IPS-NIHi7 (cell line): ENCODE results near the gene PIGC.

ENCODE experiments used
- DNase-seq: peaks from one replicate; pipeline ENCODE4 v3.0.0; 2012; ENCODE audit warnings: mixed read lengths; ENCODE audit errors: extremely low spot score

The PIGC gene

GRCh38 chr1:172443666-172444453 lies at the start of gene PIGC:
Gene PIGC, minus strand, starts transcription at chr1:172444069. Its CDS starts 1,447 bp downstream, at chr1:172442622.
- DNase-seq = peak; percentile 96

- no peak for DNase-seq
Measured at GRCh38 chr1:172492421-172492820, 48.6 kb upstream of the PIGC start.

GRCh38 chr1:172489847-172490246 lies 46.0 kb upstream of the PIGC start:
- DNase-seq = no peak

- no peak for DNase-seq
Measured at GRCh38 chr1:172488393-172488792, 44.5 kb upstream of the PIGC start.

- DNase-seq = no peak
Measured at GRCh38 chr1:172487550-172487949, 43.7 kb upstream of the PIGC start.

- DNase-seq = no peak
Measured at GRCh38 chr1:172486805-172487454, 43.1 kb upstream of the PIGC start.

- no peak for DNase-seq
Measured at GRCh38 chr1:172485626-172486025, 41.8 kb upstream of the PIGC start.

GRCh38 chr1:172484252-172484651 lies 40.4 kb upstream of the PIGC start:
- DNase-seq = no peak

- DNase-seq = no peak
Measured at GRCh38 chr1:172483448-172483847, 39.6 kb upstream of the PIGC start.

- DNase-seq = no peak
Measured at GRCh38 chr1:172482044-172482443, 38.2 kb upstream of the PIGC start.

GRCh38 chr1:172480431-172480830 lies 36.6 kb upstream of the PIGC start:
- DNase-seq = no peak

GRCh38 chr1:172478485-172478884 lies 34.6 kb upstream of the PIGC start:
- no peak for DNase-seq

- no peak for DNase-seq
Measured at GRCh38 chr1:172477741-172478140, 33.9 kb upstream of the PIGC start.

- no peak for DNase-seq
Measured at GRCh38 chr1:172477216-172477615, 33.3 kb upstream of the PIGC start.

GRCh38 chr1:172476218-172476811 lies 32.4 kb upstream of the PIGC start:
- DNase-seq = no peak

GRCh38 chr1:172473842-172474241 lies 30.0 kb upstream of the PIGC start:
- no peak for DNase-seq

GRCh38 chr1:172473302-172473701 lies 29.4 kb upstream of the PIGC start:
- DNase-seq = no peak

GRCh38 chr1:172472495-172472894 lies 28.6 kb upstream of the PIGC start:
- no peak for DNase-seq

GRCh38 chr1:172471666-172472065 lies 27.8 kb upstream of the PIGC start:
- no peak for DNase-seq

GRCh38 chr1:172470149-172470548 lies 26.3 kb upstream of the PIGC start:
- DNase-seq = no peak

GRCh38 chr1:172469717-172470116 lies 25.8 kb upstream of the PIGC start:
- no peak for DNase-seq

GRCh38 chr1:172468296-172468695 lies 24.4 kb upstream of the PIGC start:
- DNase-seq = no peak

- no peak for DNase-seq
Measured at GRCh38 chr1:172467446-172467845, 23.6 kb upstream of the PIGC start.
